Thyroid gland (tissue), 4 donors: Measurements from ENCODE around the gene LONP2. TPM values are rescaled to one million over a fixed set of nuclear protein-coding genes. Genes with fewer than 3 reads are reported as not detected.
"Not testable (repeated sequence)": the region's sequence is repeated elsewhere in the genome, so short reads cannot be mapped to it uniquely, and the experiment has no call there.

ENCODE experiments used
- DNase-seq, 2 donors: peaks; one replicate each; pipeline ENCODE4 v3.0.0-alpha.2; 2019
- H3K27ac ChIP-seq, 3 donors: fragments of 200-600 bp; sonication (generic); 1 replicate in 2 of 3; 2 replicates in 1 of 3; pipeline ENCODE4 v1.5.1; 2016 to 2019; ENCODE audit warnings: mild to moderate bottlenecking in 1 of 3, moderate library complexity in 1 of 3
- H3K27me3 ChIP-seq: fragments of 200-600 bp; sonication (generic); one replicate; pipeline ENCODE4 v1.5.1; 2019
- H3K36me3 ChIP-seq, 2 donors: fragments of 200-600 bp; sonication (generic); one replicate each; pipeline ENCODE4 v1.5.1; 2016 to 2019
- H3K4me1 ChIP-seq, 2 donors: fragments of 200-600 bp; sonication (generic); one replicate each; pipeline ENCODE4 v1.5.1; 2017 to 2019
- H3K4me3 ChIP-seq, 3 donors: fragments of 200-600 bp; sonication (generic); replicated peaks in 1 of 3; 1 replicate in 2 of 3; 2 replicates in 1 of 3; pipeline ENCODE4 v1.5.1; 2016; ENCODE audit warnings: mild to moderate bottlenecking in 1 of 3
- H3K9me3 ChIP-seq: fragments of 200-600 bp; sonication (generic); one replicate; pipeline ENCODE4 v1.5.1; 2017
- POLR2A ChIP-seq, 2 donors: fragments of 450-650 bp; IDR thresholded peaks; one replicate each; pipeline ENCODE4 v1.6.1; 2017; ENCODE audit warnings: antibody characterized with exemption in 2 of 2, mild to moderate bottlenecking in 2 of 2, moderate library complexity in 1 of 2
- WGBS, 2 donors: methylation state at CpG; one replicate each; pipeline ENCODE4 v1.1.5; 2017; 5-methylcytosine and 5-hydroxymethylcytosine counted together
- intact Hi-C: fragments of 100-400 bp; cut with DNase I; formaldehyde crosslinking; loops from one replicate; pipeline ENCODE4 v1.15.1; 2023
- total RNA-seq, 4 donors: library from RNA; depleted of rRNA; stranded (reverse); fragments of >200 nt; gene quantifications; one replicate each; pipeline ENCODE4 v1.2.3, GENCODE V29; 2016
- TF ChIP-seq, protein P1 (sequence below), 6 experiments: fragments of 200-600 bp in 3 of 6; fragments of 450-650 bp in 3 of 6; sonication (generic) in 3 of 6; IDR thresholded peaks; one replicate each; pipeline ENCODE4 v1.5.1; 2016 to 2019; ENCODE audit warnings: antibody characterized with exemption in 6 of 6, mild to moderate bottlenecking in 2 of 6, inconsistent platforms in 1 of 6, moderate library complexity in 1 of 6

LONP2 gene
- total RNA-seq, 4 donors from 2014 or later, result 108 to 124 (median 116) TPM

DNA sequence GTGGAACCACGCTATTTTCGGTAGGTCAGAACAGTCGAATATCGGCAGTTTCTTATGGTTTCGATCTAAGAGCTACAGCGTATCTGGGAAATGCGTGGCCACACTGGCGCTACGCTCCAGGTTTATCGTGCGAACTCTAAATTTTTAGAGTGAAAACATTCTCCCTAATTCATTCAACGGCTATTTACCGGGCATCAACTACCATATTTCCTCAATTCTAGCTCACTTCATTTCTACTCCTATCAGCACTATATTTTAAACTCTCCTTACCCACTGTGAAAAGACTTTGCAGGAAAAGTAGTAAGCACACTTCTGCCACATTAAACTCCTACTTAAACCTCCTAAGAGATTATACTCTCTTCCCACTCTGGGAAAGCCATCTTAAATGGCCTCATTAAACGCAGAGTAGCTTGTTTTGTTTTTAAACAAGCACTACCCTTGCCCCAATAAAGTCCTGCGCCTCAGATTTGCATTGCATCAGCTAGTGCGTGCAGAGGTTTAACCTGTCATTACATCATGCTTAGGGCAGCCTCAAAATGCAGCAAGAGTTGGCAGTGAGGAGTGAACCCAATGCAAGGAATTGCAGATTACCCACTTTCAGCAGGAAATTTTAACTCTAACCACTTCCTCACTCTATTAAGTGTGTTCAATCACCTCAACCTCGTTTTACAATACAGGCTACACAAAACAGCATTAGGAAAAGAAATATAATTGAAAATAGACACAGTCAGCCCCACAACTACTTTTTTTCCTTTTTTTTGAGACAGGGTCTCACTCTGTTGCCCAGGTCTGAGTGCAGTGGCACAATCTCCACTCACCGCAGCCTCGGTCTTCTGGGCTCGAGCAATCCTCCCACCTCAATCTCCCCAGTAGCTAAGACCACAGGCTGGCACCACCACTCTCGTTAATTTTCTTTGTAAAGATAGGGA is 122.3 kb downstream of the LONP2 start:
- peaks cover 20 to 43% of the 10 kb centered on the region in 2 donors for H3K4me1 ChIP-seq

DNA sequence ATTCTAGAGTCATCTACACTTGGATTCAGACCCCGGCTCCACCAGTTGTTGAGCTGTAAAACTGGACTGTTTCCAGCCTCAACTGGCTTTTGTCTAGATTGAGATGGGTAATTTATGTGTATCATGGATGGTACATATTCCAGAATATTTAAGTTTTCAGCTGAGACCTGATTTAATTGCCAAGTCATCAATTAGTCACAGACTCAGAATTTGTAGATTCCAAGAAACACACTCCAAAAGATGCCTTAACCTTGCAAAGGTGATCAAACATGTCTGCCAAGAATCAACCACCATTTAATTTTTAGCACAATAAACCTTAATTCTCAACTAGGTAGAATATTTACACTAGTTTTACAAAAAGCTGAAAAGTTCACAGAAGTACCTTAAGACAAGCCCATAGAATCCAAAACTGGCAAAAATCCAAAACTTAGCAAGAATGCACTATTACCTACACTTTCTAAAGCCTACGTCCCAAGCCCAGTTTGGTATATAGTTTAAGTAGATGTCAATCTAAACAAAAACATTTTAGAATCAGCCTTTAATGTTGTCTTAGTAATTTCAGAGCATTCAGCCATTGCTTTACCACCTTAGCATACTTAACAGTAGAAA is 123.4 kb downstream of the LONP2 start:
- no peaks in the 10 kb centered on the region for H3K9me3 ChIP-seq
- H3K27ac ChIP-seq, result no peak overlapping the region
- H3K36me3 ChIP-seq, result no peaks in the 10 kb centered on the region
- H3K27me3 ChIP-seq, result no peaks in the 10 kb centered on the region
- no peak for TF ChIP-seq POLR2A (IDR thresholded peaks at IDR 0.05)
- TF ChIP-seq, protein P1, sequence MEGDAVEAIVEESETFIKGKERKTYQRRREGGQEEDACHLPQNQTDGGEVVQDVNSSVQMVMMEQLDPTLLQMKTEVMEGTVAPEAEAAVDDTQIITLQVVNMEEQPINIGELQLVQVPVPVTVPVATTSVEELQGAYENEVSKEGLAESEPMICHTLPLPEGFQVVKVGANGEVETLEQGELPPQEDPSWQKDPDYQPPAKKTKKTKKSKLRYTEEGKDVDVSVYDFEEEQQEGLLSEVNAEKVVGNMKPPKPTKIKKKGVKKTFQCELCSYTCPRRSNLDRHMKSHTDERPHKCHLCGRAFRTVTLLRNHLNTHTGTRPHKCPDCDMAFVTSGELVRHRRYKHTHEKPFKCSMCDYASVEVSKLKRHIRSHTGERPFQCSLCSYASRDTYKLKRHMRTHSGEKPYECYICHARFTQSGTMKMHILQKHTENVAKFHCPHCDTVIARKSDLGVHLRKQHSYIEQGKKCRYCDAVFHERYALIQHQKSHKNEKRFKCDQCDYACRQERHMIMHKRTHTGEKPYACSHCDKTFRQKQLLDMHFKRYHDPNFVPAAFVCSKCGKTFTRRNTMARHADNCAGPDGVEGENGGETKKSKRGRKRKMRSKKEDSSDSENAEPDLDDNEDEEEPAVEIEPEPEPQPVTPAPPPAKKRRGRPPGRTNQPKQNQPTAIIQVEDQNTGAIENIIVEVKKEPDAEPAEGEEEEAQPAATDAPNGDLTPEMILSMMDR (IDR thresholded peaks at IDR 0.05), result no peak
- no peak for DNase-seq
- intact Hi-C loops, result no loop called here
- H3K4me1 ChIP-seq, result peaks cover 31 to 49% of the 10 kb centered on the region in 2 donors
- WGBS, 2 donors, result 50 to 53% methylated on average over 2 of the region's 2 CpGs
- no peak overlapping the region for H3K4me3 ChIP-seq

More for the DNA sequence above, 122.3 kb downstream of the LONP2 start:
- Histone ChIP-seq H3K27me3 (no peaks in the 10 kb centered on the region), H3K9me3 (no peaks in the 10 kb centered on the region), H3K4me3 (peak overlapping the region in 2 of 3 donors; percentile 41 to 58), H3K36me3 (peaks cover 0 to 6% of the 10 kb centered on the region in 2 donors), H3K27ac (peak overlapping the region; percentile 70 to 90 (median 84))
- TF ChIP-seq POLR2A (IDR thresholded peaks at IDR 0.05), result no peak
- TF ChIP-seq, protein P1 (IDR thresholded peaks at IDR 0.05), result no peak
- WGBS, 2 donors, result 18 to 20% methylated on average over 21 of the region's 21 CpGs
- DNase-seq, result no peak
- intact Hi-C loops, result no loop called here

DNA sequence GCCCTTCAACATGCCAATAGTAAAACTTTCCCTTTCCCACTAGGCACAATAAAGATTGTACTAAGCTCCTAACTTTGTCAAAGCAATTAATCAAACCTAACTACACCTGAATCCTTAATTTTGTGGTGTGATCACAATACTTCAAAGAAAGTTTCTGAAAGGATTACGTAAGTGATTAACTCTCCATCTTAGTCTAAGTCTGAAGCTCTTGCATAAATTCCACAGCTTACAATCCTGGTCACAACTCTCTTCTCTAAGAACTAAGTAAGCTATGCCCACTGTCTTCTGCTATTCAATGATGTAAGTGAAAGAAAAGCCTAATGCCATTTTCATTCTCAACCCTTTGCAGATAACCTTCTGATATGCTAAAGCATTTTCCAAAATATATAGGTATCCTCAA is 125.7 kb downstream of the LONP2 start:
- Histone ChIP-seq H3K36me3 (no peaks in the 10 kb centered on the region), H3K27ac (no peak overlapping the region), H3K9me3 (no peaks in the 10 kb centered on the region), H3K27me3 (no peaks in the 10 kb centered on the region), H3K4me3 (no peak overlapping the region), H3K4me1 (peaks cover 53 to 65% of the 10 kb centered on the region in 2 donors)
- no peak for DNase-seq
- no peak for TF ChIP-seq POLR2A (IDR thresholded peaks at IDR 0.05)
- TF ChIP-seq, protein P1 (IDR thresholded peaks at IDR 0.05), result no peak
- intact Hi-C loops, result no loop called here
- 97% methylated on average over 1 of the region's 1 CpG for WGBS, 2 donors

DNA sequence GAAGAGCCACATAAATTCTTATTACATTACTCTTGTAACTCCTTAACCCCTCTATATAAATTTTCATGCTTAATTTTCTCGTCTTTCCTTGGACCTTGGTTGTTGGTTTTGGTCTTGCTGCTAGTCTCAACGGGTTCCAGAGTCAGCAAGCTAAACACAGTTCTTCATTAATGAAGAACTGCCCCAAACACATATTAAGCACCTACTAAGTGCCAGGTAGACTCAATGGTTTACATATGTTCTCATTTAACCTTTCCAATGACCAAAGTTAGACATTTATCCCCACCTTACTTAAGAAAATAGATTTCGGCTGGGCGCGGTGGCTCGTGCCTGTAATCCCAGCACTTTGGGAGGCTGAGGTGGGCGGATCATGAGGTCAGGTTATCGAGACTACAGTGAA is 126.1 kb downstream of the LONP2 start:
- peaks cover 54 to 63% of the 10 kb centered on the region in 2 donors for H3K4me1 ChIP-seq

DNA sequence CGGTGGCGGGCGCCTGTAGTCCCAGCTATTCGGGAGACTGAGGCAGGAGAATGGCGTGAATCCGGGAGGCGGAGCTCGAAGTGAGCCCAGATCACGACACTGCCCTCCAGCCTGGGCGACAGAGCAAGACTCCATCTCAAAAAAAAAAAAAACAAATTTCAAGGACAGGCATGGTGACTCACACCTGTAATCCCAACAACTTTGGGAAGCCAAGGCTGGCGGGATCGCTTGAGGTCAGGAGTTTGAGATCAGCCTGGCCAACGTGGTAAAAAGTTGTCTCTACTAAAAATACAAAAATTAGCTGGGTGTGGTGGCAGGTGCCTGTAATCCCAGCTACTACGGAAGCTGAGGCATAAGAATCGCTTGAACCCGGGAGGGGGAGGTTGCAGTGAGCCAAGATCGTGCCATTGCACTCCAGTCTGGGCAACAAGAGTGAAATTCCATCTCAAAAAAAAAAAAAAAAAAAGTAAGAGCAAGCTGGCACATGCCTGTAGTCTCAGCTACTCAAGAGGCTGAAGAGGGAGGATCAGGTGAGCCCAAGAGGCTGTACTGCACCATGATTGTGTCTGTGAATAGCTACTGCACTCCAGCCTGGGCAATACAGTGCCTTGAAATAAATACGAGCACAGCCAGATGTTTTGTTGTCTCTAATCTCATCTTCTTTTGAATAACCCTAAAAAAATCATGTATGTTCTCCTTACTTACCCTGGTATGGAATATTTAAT is 126.7 kb downstream of the LONP2 start:
- H3K4me1 ChIP-seq, result peaks cover 53 to 58% of the 10 kb centered on the region in 2 donors
- H3K4me3 ChIP-seq, H3K27me3 ChIP-seq, DNase-seq, H3K9me3 ChIP-seq, H3K36me3 ChIP-seq, H3K27ac ChIP-seq, intact Hi-C loops: not testable (repeated sequence)
- WGBS, 2 donors, result 84 to 90% methylated on average over 18 of the region's 18 CpGs

More for the DNA sequence above, 126.1 kb downstream of the LONP2 start:
- WGBS, 2 donors, result 87 to 96% methylated on average over 8 of the region's 8 CpGs
- no peaks in the 10 kb centered on the region for H3K36me3 ChIP-seq
- no peak for TF ChIP-seq POLR2A (IDR thresholded peaks at IDR 0.05)
- TF ChIP-seq, protein P1 (IDR thresholded peaks at IDR 0.05), result no peak
- no peaks in the 10 kb centered on the region for H3K9me3 ChIP-seq
- H3K27me3 ChIP-seq, result no peaks in the 10 kb centered on the region
- intact Hi-C loops, result no loop called here
- no peak for DNase-seq
- H3K27ac ChIP-seq, result no peak overlapping the region
- H3K4me3 ChIP-seq, result no peak overlapping the region
